PC-9 (cell line): Measurements from ENCODE around the gene UBR4. TPM values are rescaled to one million over a fixed set of nuclear protein-coding genes. Genes with fewer than 3 reads are reported as not detected.

Experiments used
- BruUV-seq: library from RNA; stranded (reverse); fragments of 400-500 nt; replicated peaks from 2 replicates; lab custom pipeline; 2021; lab: Mats Ljungman, UMichigan
- CTCF ChIA-PET: fragments of 300-600 bp; sonication (Branson Sonifier 250); formaldehyde crosslinking; loops from one replicate; lab custom pipeline; 2022; ENCODE audit warnings: antibody characterized with exemption; lab: Charles Lee
- POLR2A ChIA-PET: fragments of 300-600 bp; sonication (Branson Sonifier 250); formaldehyde crosslinking; loops from one replicate; lab custom pipeline; 2022; ENCODE audit warnings: antibody characterized with exemption; ENCODE audit not compliant: unreplicated experiment; lab: Charles Lee
- DNase-seq, 2 experiments: peaks; one replicate each; pipeline versions ENCODE4 v3.0.0 to v3.0.0-alpha.2; 2015 to 2022; ENCODE audit warnings: mixed read lengths in 1 of 2
- H2AFZ ChIP-seq: fragments of 200-600 bp; sonication (generic); 2 replicates; pipeline ENCODE4 v1.8.1; 2017; ENCODE audit warnings: antibody characterized with exemption
- H3F3A ChIP-seq: fragments of 200-600 bp; sonication (generic); 2 replicates; pipeline ENCODE4 v1.8.1; 2017; ENCODE audit warnings: antibody characterized with exemption, mild to moderate bottlenecking, low read depth; ENCODE audit not compliant: insufficient read depth
- H3K27ac ChIP-seq: fragments of 200-600 bp; sonication (generic); 2 replicates; pipeline ENCODE4 v1.6.1; 2016; ENCODE audit warnings: mixed run types
- H3K27me3 ChIP-seq: fragments of 200-600 bp; sonication (generic); 2 replicates; pipeline ENCODE4 v1.6.1; 2016; ENCODE audit warnings: low read depth, mixed run types; ENCODE audit not compliant: insufficient read depth
- H3K36me3 ChIP-seq: fragments of 200-600 bp; sonication (generic); 2 replicates; pipeline ENCODE4 v1.6.1; 2016; ENCODE audit warnings: low read depth, mixed run types
- H3K4me1 ChIP-seq: fragments of 200-600 bp; sonication (generic); replicated peaks from 2 replicates; pipeline ENCODE4 v1.6.1; 2016; ENCODE audit warnings: mixed run types; ENCODE audit not compliant: insufficient read depth
- H3K4me2 ChIP-seq: fragments of 200-600 bp; sonication (generic); 2 replicates; pipeline ENCODE4 v1.6.1; 2017; ENCODE audit warnings: mixed run types
- H3K4me3 ChIP-seq: fragments of 200-600 bp; sonication (generic); 2 replicates; pipeline ENCODE4 v1.6.1; 2016; ENCODE audit warnings: mixed run types
- H3K79me2 ChIP-seq: fragments of 200-600 bp; sonication (generic); 2 replicates; pipeline ENCODE4 v1.6.1; 2017; ENCODE audit warnings: low read depth, mixed run types
- H3K9me2 ChIP-seq: fragments of 200-600 bp; sonication (generic); 2 replicates; pipeline ENCODE4 v1.8.1; 2017; ENCODE audit warnings: mild to moderate bottlenecking; ENCODE audit not compliant: insufficient read depth
- H3K9me3 ChIP-seq: fragments of 200-600 bp; sonication (generic); 2 replicates; pipeline ENCODE4 v1.8.1; 2016; ENCODE audit warnings: low read depth; ENCODE audit not compliant: insufficient read depth
- H4K20me1 ChIP-seq: fragments of 200-600 bp; sonication (generic); 2 replicates; pipeline ENCODE4 v1.8.1; 2017; ENCODE audit not compliant: insufficient read depth
- CTCF ChIP-seq: fragments of 200-600 bp; sonication (generic); conservative IDR thresholded peaks from 2 replicates; pipeline ENCODE4 v1.6.1; 2017; ENCODE audit warnings: mixed run types, antibody characterized with exemption, mild to moderate bottlenecking, moderate library complexity
- EZH2 ChIP-seq: fragments of 200-600 bp; sonication (generic); IDR thresholded peaks from 2 replicates; pipeline ENCODE4 v1.8.0; 2017; ENCODE audit warnings: antibody characterized with exemption, low read depth
- intact Hi-C: fragments of 100-400 bp; cut with micrococcal nuclease; formaldehyde crosslinking; loops from one replicate; pipeline ENCODE4 v1.10.0; 2022; ENCODE audit not compliant: unreplicated experiment
- total RNA-seq: library from RNA; stranded (reverse); gene quantifications from 2 replicates; pipeline ENCODE4 v1.2.3, GENCODE V29; 2021

The UBR4 gene
- total RNA-seq, 1 experiment from 2014 or later = 117 TPM

- no TSS peak for BruUV-seq
- peaks cover 30% of the 10 kb centered on the region for H4K20me1 ChIP-seq
- no peaks in the 10 kb centered on the region for H3F3A ChIP-seq
- DNase-seq = no peak
- H3K4me1 ChIP-seq = no peaks in the 10 kb centered on the region
- H3K4me2 ChIP-seq = no peak overlapping the region
- no peak for TF ChIP-seq CTCF
- no peak for TF ChIP-seq EZH2
- no peak overlapping the region for H2AFZ ChIP-seq
- H3K27ac ChIP-seq = no peak overlapping the region
- H3K9me3 ChIP-seq = no peaks in the 10 kb centered on the region
- no peaks in the 10 kb centered on the region for H3K9me2 ChIP-seq
- intact Hi-C loops = no loop called here
- no peaks in the 10 kb centered on the region for H3K27me3 ChIP-seq
- H3K36me3 ChIP-seq = 0 out of 2 replicates have a peak, but pooled peaks cover 6% of the 10 kb centered on the region
- POLR2A ChIA-PET = interaction anchor here (0.6 kb wide), 2 partner anchors 11 to 111 kb away, joined by 3 to 7 read pairs; no protein-coding TSS in a partner anchor
- CTCF ChIA-PET = no interaction called here
- peaks cover 37% of the 10 kb centered on the region for H3K79me2 ChIP-seq
- H3K4me3 ChIP-seq = no peak overlapping the region
Observed at GRCh38 chr1:19199969-19200604, 10.0 kb downstream of the UBR4 start.

GRCh38 chr1:19199329-19199968 lies 10.6 kb downstream of the UBR4 start:
- Histone ChIP-seq H3K4me2 (no peak overlapping the region), H2AFZ (no peak overlapping the region), H3K9me2 (no peaks in the 10 kb centered on the region), H3K79me2 (peaks cover 30% of the 10 kb centered on the region), H4K20me1 (peaks cover 30% of the 10 kb centered on the region), H3K9me3 (no peaks in the 10 kb centered on the region), H3K4me3 (no peak overlapping the region), H3K27ac (no peak overlapping the region), H3K27me3 (no peaks in the 10 kb centered on the region), H3F3A (no peaks in the 10 kb centered on the region), H3K4me1 (no peaks in the 10 kb centered on the region), H3K36me3 (0 out of 2 replicates have a peak, but pooled peaks cover 6% of the 10 kb centered on the region)
- DNase-seq = no peak
- intact Hi-C loops = no loop called here
- CTCF ChIA-PET = no interaction called here
- POLR2A ChIA-PET = interaction anchor here (0.6 kb wide), 2 partner anchors 12 to 111 kb away, joined by 3 to 7 read pairs; no protein-coding TSS in a partner anchor
- no TSS peak for BruUV-seq
- no peak for TF ChIP-seq CTCF
- no peak for TF ChIP-seq EZH2

DNA sequence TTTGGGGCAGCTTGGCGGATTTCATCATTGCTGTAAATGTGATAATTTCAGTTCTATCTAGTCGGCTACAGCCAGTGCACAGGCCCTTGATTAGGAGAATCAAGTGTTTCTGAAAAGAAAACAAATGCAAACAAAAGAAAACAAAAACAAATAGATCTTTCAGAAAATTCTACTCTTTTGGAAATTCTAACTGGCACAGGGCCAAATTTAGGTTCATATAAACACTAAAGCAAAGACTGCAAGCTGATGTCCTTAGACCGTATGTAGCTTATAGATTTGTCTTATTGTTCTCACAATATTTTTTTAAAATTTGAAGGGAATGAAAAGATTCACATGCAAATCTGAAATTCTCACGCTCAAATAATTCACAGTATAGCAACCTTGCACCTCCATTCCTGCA lies 11.2 kb downstream of the UBR4 start:
- no peak overlapping the region for H3K27ac ChIP-seq
- ChIA-PET POLR2A (no interaction called here), CTCF (no interaction called here)
- H3K4me3 ChIP-seq = no peak overlapping the region
- H3K79me2 ChIP-seq = peaks cover 26% of the 10 kb centered on the region
- no TSS peak for BruUV-seq
- TF ChIP-seq CTCF (no peak), EZH2 (no peak)
- H3K27me3 ChIP-seq = no peaks in the 10 kb centered on the region
- no peak for DNase-seq
- H3K9me3 ChIP-seq = no peaks in the 10 kb centered on the region
- no peaks in the 10 kb centered on the region for H3K9me2 ChIP-seq
- intact Hi-C loops = no loop called here
- no peaks in the 10 kb centered on the region for H3K4me1 ChIP-seq
- no peak overlapping the region for H2AFZ ChIP-seq
- peaks cover 30% of the 10 kb centered on the region for H4K20me1 ChIP-seq
- H3K36me3 ChIP-seq = peaks cover 7% of the 10 kb centered on the region; the same call in 1 of the 2 replicates
- H3F3A ChIP-seq = no peaks in the 10 kb centered on the region
- no peak overlapping the region for H3K4me2 ChIP-seq
